Body of pancreas (tissue), 4 donors: ENCODE data around the gene HOXA6. TPM values are rescaled to one million over a fixed set of nuclear protein-coding genes. Genes with fewer than 3 reads are reported as not detected.

Source experiments
- ATAC-seq: fragments of 150-250 bp; one replicate; pipeline ENCODE4 v1.9.1; 2016
- DNase-seq, 4 donors: peaks; one replicate each; pipeline ENCODE4 v3.0.0-alpha.2; 2019
- H3K27ac ChIP-seq, 4 donors: fragments of 200-600 bp; sonication (generic); 1 replicate in 3 of 4; 2 replicates in 1 of 4; pipeline versions ENCODE4 v1.5.1 to v1.6.1; 2016 to 2019; ENCODE audit warnings: mild to moderate bottlenecking in 1 of 4, mixed read lengths in 1 of 4, moderate library complexity in 1 of 4
- H3K27me3 ChIP-seq, 2 donors: fragments of 200-600 bp; sonication (generic); one replicate each; pipeline ENCODE4 v1.6.0; 2016; ENCODE audit warnings: mild to moderate bottlenecking in 1 of 2
- H3K36me3 ChIP-seq, 2 donors: fragments of 200-600 bp; sonication (generic); replicated peaks in 1 of 2; 2 replicates each; pipeline ENCODE4 v1.5.1; 2016; ENCODE audit warnings: low read depth in 2 of 2; ENCODE audit not compliant: insufficient read depth in 1 of 2
- H3K4me1 ChIP-seq: fragments of 200-600 bp; sonication (generic); one replicate; pipeline ENCODE4 v1.6.0; 2016
- H3K4me3 ChIP-seq, 2 donors: fragments of 200-600 bp; sonication (generic); 1 replicate in 1 of 2; 2 replicates in 1 of 2; pipeline ENCODE4 v1.5.1; 2016 to 2019
- H3K9me3 ChIP-seq, 3 donors: fragments of 200-600 bp; sonication (generic); 1 replicate in 2 of 3; 2 replicates in 1 of 3; pipeline ENCODE4 v1.5.1; 2016
- CTCF ChIP-seq, 7 experiments: fragments of 450-650 bp in 4 of 7; fragments of 200-600 bp in 3 of 7; sonication (generic) in 3 of 7; IDR thresholded peaks; one replicate each; pipeline ENCODE4 v1.5.1; 2016 to 2019; ENCODE audit warnings: antibody characterized with exemption in 7 of 7
- POLR2A ChIP-seq, 3 donors: fragments of 450-650 bp; IDR thresholded peaks; one replicate each; pipeline ENCODE4 v1.6.1; 2016; ENCODE audit warnings: antibody characterized with exemption in 3 of 3, mild to moderate bottlenecking in 2 of 3
- WGBS, 2 donors: methylation state at CpG; one replicate each; pipeline ENCODE4 v1.1.5; 2017; 5-methylcytosine and 5-hydroxymethylcytosine counted together
- intact Hi-C: fragments of 100-400 bp; cut with DNase I; formaldehyde crosslinking; loops from one replicate; pipeline ENCODE4 v1.15.1; 2023
- total RNA-seq, 2 donors: library from RNA; depleted of rRNA; stranded (reverse); fragments of >200 nt; gene quantifications; one replicate each; pipeline ENCODE4 v1.1.0, GENCODE V29; 2016

The HOXA6 gene
- total RNA-seq, 2 donors from 2014 or later = not detected

DNA sequence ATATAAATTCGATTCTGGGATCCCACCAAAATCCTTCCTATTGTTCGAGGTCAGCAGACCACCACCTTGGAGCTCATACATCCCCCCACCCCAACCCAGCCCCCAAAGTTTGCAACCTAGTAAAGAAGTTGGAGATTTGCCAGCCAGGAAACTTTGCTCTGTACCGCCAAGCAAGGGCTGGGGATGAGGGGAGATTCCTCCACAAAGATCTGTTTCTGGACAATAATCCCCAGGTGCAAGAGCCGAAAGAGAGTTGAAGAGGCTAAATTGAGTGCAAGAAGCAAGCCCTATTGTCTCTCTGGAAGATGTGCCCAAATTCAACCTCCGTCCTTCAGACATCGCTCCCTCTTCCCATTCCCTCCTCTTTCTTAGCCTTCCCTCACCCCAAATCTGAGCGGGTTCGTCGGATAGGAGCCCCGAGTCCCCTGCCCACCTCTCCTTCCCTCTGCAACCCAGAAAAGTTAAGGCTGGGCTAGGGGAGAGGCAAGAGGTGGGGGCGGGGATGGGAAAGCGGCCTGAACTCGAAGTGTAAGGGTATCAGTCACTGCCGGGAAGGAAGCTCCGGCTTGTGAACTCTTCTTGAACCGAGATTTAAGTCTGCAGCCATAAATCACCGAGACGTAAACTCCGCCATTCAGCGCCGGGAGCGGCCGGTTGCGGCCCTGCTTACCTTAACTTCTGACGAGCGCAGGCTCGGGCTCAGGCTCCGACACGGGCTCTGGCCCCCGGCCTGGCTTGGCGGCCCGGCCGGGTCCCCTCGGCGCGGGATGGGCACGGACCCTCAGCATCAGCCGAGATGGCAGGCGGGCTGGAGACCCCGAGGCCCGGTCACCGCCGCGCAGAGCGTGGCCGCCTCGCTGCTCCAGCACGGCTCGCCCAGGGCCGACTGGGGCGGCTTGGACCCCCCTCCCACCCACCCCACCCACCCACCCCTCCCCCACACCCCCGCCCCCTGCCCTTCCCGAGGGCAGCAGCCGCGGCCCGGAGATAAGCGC is 34.3 kb downstream of the HOXA6 start:
- ATAC-seq (no peak), DNase-seq (peak in 1 of 4 donors; percentile 45)
- 8 to 19% methylated on average over 19 to 44 of the region's 57 CpGs for WGBS, 2 donors
- Histone ChIP-seq H3K9me3 (no peaks in the 10 kb centered on the region), H3K4me3 (no peak overlapping the region), H3K4me1 (peaks cover 12% of the 10 kb centered on the region), H3K27me3 (peaks cover 5 to 26% of the 10 kb centered on the region in 2 donors), H3K36me3 (no peaks in the 10 kb centered on the region), H3K27ac (peak overlapping the region in 3 of 4 donors; percentile 51 to 62 (median 62))
- peak in 2 of 3 donors; percentile 18 to 37 for TF ChIP-seq POLR2A (IDR thresholded peaks at IDR 0.05)
- TF ChIP-seq CTCF (IDR thresholded peaks at IDR 0.05) = no peak
- intact Hi-C loops = no loop called here

- DNase-seq (no peak), ATAC-seq (no peak)
- Histone ChIP-seq H3K9me3 (no peaks in the 10 kb centered on the region), H3K4me3 (no peak overlapping the region), H3K36me3 (no peaks in the 10 kb centered on the region), H3K27ac (no peak overlapping the region), H3K4me1 (peaks cover 12% of the 10 kb centered on the region), H3K27me3 (peaks cover 5 to 26% of the 10 kb centered on the region in 2 donors)
- TF ChIP-seq CTCF (IDR thresholded peaks at IDR 0.05) (no peak), POLR2A (IDR thresholded peaks at IDR 0.05) (no peak)
- intact Hi-C loops = no loop called here
- WGBS, 2 donors = 28 to 33% methylated on average over 4 of the region's 4 CpGs
These were observed 35.2 kb downstream of the HOXA6 start for GRCh38 chr7:27112361-27112760.

DNA sequence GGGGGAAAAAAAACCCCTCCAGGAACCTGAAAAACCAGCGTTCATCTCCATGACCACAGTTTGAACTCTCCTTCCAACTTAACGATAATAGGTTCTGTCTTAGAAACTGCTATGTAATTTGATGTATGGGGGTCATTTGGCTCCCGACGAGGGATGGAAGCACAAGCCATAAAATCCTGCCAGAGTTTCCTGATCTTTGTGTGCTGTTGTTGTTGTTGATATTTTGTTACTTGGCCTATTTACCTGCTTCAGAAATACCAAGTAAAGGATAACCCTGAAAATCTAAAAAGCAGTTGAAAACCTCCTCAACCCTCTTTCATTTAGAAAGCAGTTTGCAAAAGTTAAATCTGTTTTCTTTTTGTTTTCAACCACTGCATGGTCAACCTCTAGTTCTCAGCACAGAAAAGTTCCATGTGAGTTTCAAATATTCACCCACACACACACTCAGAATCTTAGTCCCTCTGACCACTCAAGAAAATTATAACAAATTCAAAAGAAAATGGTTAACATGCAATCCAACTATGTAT is 35.8 kb downstream of the HOXA6 start:
- WGBS, 2 donors = 12 to 17% methylated on average over 4 of the region's 4 CpGs
- no peak overlapping the region for H3K4me3 ChIP-seq
- DNase-seq = no peak
- H3K4me1 ChIP-seq = peaks cover 12% of the 10 kb centered on the region
- no peak for ATAC-seq
- H3K27ac ChIP-seq = peak overlapping the region in 1 of 4 donors; percentile 34
- H3K27me3 ChIP-seq = peaks cover 5 to 32% of the 10 kb centered on the region in 2 donors
- no peaks in the 10 kb centered on the region for H3K36me3 ChIP-seq
- intact Hi-C loops = no loop called here
- TF ChIP-seq CTCF (IDR thresholded peaks at IDR 0.05) (no peak), POLR2A (IDR thresholded peaks at IDR 0.05) (no peak)
- no peaks in the 10 kb centered on the region for H3K9me3 ChIP-seq

GRCh38 chr7:27111042-27111750 is 36.4 kb downstream of the HOXA6 start:
- ATAC-seq = no peak
- 20 to 24% methylated on average over 5 to 6 of the region's 6 CpGs for WGBS, 2 donors
- Histone ChIP-seq H3K36me3 (no peaks in the 10 kb centered on the region), H3K4me1 (peaks cover 16% of the 10 kb centered on the region), H3K4me3 (no peak overlapping the region), H3K27ac (peak overlapping the region in 2 of 4 donors; percentile 21 to 34), H3K27me3 (peaks cover 5 to 37% of the 10 kb centered on the region in 2 donors), H3K9me3 (no peaks in the 10 kb centered on the region)
- DNase-seq = peak in 1 of 4 donors; percentile 12
- no peak for TF ChIP-seq POLR2A (IDR thresholded peaks at IDR 0.05)
- no peak for TF ChIP-seq CTCF (IDR thresholded peaks at IDR 0.05)
- intact Hi-C loops = no loop called here
